ENCODE measurements around the gene APP. TPM values are rescaled to one million over a fixed set of nuclear protein-coding genes. Genes with fewer than 3 reads are reported as not detected.

The APP gene
- total RNA-seq, 1 experiment from 2014 or later = 560 TPM

GRCh38 chr21:25884311-25884710 lies 286.3 kb downstream of the APP start (continued):
- TF ChIP-seq NR3C1 (CRISPR knock-in tag; conservative IDR thresholded peaks at IDR 0.05; ENCODE audit: low read depth) (no peak), RELA (CRISPR knock-in tag; IDR thresholded peaks at IDR 0.05; ENCODE audit: borderline replicate concordance) (no peak), ATF1 (CRISPR knock-in tag; IDR thresholded peaks at IDR 0.05) (no peak), ZNF219 (CRISPR knock-in tag; IDR thresholded peaks at IDR 0.05; ENCODE audit: borderline replicate concordance) (no peak)

DNA sequence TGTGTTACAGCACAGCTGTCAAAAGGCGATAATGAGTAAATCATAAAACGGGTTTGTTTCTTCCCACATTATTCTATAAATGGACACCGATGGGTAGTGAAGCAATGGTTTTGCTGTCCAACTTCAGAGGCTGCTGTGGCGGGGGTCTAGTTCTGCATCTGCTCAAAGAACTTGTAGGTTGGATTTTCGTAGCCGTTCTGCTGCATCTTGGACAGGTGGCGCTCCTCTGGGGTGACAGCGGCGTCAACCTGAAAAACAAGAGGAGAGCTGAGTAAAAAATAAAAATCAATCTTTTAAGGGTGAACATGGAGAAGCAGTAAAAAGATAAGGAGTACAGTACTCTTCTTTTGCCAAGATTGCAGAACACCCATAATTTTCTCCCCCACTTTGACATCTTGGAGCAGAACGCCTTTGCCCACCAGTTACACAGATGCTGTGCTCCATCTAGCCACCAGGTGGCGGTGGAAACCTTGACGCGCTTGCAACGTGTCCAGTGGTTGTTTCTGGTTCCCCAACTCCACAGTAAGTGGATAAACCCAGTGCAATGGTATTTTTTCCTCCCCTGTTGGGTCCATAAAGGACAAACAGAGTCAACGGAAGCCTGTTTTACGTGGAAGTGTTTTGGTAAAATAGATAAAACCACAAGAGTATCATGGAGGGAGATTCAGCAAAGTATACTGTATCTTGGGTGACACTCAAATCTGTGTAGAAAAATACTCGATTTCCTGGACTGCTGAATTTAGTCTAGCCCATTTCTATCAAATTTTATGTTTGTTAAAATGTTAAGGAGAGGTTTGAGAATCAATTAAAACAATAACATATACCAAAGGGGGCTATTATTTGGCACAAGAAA lies 288.8 kb downstream of the APP start:
- TF ChIP-seq CDX4 (CRISPR knock-in tag; IDR thresholded peaks at IDR 0.05; ENCODE audit: borderline replicate concordance) (no peak), ZSCAN18 (CRISPR knock-in tag; IDR thresholded peaks at IDR 0.05) (no peak), PRRX2 (CRISPR knock-in tag; IDR thresholded peaks at IDR 0.05) (no peak), ZNF512 (CRISPR knock-in tag; IDR thresholded peaks at IDR 0.05; ENCODE audit: borderline replicate concordance) (no peak), GRHL2 (CRISPR knock-in tag; IDR thresholded peaks at IDR 0.05; ENCODE audit: insufficient replicate concordance, severe bottlenecking) (no peak), ZNF219 (CRISPR knock-in tag; IDR thresholded peaks at IDR 0.05; ENCODE audit: borderline replicate concordance) (no peak)
- TF ChIP-seq, protein P1, sequence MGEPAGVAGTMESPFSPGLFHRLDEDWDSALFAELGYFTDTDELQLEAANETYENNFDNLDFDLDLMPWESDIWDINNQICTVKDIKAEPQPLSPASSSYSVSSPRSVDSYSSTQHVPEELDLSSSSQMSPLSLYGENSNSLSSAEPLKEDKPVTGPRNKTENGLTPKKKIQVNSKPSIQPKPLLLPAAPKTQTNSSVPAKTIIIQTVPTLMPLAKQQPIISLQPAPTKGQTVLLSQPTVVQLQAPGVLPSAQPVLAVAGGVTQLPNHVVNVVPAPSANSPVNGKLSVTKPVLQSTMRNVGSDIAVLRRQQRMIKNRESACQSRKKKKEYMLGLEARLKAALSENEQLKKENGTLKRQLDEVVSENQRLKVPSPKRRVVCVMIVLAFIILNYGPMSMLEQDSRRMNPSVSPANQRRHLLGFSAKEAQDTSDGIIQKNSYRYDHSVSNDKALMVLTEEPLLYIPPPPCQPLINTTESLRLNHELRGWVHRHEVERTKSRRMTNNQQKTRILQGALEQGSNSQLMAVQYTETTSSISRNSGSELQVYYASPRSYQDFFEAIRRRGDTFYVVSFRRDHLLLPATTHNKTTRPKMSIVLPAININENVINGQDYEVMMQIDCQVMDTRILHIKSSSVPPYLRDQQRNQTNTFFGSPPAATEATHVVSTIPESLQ (CRISPR knock-in tag; IDR thresholded peaks at IDR 0.05) = no peak
- TF ChIP-seq, protein P2, sequence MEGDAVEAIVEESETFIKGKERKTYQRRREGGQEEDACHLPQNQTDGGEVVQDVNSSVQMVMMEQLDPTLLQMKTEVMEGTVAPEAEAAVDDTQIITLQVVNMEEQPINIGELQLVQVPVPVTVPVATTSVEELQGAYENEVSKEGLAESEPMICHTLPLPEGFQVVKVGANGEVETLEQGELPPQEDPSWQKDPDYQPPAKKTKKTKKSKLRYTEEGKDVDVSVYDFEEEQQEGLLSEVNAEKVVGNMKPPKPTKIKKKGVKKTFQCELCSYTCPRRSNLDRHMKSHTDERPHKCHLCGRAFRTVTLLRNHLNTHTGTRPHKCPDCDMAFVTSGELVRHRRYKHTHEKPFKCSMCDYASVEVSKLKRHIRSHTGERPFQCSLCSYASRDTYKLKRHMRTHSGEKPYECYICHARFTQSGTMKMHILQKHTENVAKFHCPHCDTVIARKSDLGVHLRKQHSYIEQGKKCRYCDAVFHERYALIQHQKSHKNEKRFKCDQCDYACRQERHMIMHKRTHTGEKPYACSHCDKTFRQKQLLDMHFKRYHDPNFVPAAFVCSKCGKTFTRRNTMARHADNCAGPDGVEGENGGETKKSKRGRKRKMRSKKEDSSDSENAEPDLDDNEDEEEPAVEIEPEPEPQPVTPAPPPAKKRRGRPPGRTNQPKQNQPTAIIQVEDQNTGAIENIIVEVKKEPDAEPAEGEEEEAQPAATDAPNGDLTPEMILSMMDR (IDR thresholded peaks at IDR 0.05) = peak; percentile 95
- no peak overlapping the region for H3K4me3 Mint-ChIP-seq
- ChIA-PET POLR2A (interaction anchor here (0.5 kb wide), 1 partner anchor 27 kb away, joined by 5 read pairs; no protein-coding TSS in a partner anchor), CTCF (interaction anchor here (0.8 kb wide), 1 partner anchor 80 kb away, joined by 3 read pairs; no protein-coding TSS in a partner anchor)
- DNase-seq (ENCODE audit: low spot score) = peak; percentile 66
- H3K27ac Mint-ChIP-seq = 0 out of 2 replicates have a peak overlapping the region, but pooled peaks have one; percentile 22
- 0 out of 2 replicates have a peak, but pooled peaks cover 5% of the 10 kb centered on the region for H3K4me1 Mint-ChIP-seq
- H3K27me3 Mint-ChIP-seq (ENCODE audit: low read depth) = no peaks in the 10 kb centered on the region; the same call in 1 of the 2 replicates
- H3K36me3 Mint-ChIP-seq = peaks cover 63% of the 10 kb centered on the region
- peak; percentile 69 for ATAC-seq
- H3K9me3 Mint-ChIP-seq = peaks cover 16% of the 10 kb centered on the region

DNA sequence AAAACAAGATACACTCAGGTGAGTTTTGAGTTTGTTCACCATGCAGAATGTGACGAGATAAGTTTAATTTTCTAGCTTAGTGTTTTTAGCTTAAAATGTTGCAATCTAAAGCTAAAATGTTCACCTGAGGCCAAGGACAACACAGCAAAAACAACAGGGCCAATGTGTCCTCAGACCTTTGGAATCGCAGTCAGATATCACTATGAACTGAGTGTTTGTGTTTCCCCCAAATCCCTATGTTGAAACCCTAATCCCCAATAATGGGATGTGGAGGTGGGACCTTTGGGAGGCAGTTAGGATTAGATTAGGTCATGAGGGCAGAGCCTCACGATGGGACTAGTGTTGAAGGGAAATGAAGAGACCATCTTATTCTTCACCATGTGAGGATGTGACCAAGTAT lies 291.4 kb downstream of the APP start:
- Mint-ChIP-seq H3K27me3 (ENCODE audit: low read depth) (no peaks in the 10 kb centered on the region; the same call in 1 of the 2 replicates), H3K27ac (no peak overlapping the region), H3K36me3 (peaks cover 45% of the 10 kb centered on the region), H3K4me1 (0 out of 2 replicates have a peak, but pooled peaks cover 5% of the 10 kb centered on the region), H3K9me3 (peaks cover 13% of the 10 kb centered on the region), H3K4me3 (no peak overlapping the region)
- ATAC-seq = no peak
- no peak for DNase-seq (ENCODE audit: low spot score)
- POLR2A ChIA-PET = no interaction called here
- CTCF ChIA-PET = interaction anchor here (1.0 kb wide), 1 partner anchor 17 kb away, joined by 3 read pairs; no protein-coding TSS in a partner anchor
- TF ChIP-seq, protein P3, sequence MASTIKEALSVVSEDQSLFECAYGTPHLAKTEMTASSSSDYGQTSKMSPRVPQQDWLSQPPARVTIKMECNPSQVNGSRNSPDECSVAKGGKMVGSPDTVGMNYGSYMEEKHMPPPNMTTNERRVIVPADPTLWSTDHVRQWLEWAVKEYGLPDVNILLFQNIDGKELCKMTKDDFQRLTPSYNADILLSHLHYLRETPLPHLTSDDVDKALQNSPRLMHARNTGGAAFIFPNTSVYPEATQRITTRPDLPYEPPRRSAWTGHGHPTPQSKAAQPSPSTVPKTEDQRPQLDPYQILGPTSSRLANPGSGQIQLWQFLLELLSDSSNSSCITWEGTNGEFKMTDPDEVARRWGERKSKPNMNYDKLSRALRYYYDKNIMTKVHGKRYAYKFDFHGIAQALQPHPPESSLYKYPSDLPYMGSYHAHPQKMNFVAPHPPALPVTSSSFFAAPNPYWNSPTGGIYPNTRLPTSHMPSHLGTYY (CRISPR knock-in tag; IDR thresholded peaks at IDR 0.05) = no peak
- no peak for TF ChIP-seq ELF4 (CRISPR knock-in tag; IDR thresholded peaks at IDR 0.05; ENCODE audit: low read depth)
- no peak for TF ChIP-seq FOXJ3 (CRISPR knock-in tag; IDR thresholded peaks at IDR 0.05; ENCODE audit: borderline replicate concordance)
- TF ChIP-seq MXD4 (CRISPR knock-in tag; IDR thresholded peaks at IDR 0.05; ENCODE audit: borderline replicate concordance) = no peak
- TF ChIP-seq, protein P4, sequence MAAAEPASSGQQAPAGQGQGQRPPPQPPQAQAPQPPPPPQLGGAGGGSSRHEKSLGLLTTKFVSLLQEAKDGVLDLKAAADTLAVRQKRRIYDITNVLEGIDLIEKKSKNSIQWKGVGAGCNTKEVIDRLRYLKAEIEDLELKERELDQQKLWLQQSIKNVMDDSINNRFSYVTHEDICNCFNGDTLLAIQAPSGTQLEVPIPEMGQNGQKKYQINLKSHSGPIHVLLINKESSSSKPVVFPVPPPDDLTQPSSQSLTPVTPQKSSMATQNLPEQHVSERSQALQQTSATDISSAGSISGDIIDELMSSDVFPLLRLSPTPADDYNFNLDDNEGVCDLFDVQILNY (CRISPR knock-in tag; IDR thresholded peaks at IDR 0.05) = no peak
- TF ChIP-seq ZSCAN18 (CRISPR knock-in tag; IDR thresholded peaks at IDR 0.05) = no peak
- no peak for TF ChIP-seq PRRX2 (CRISPR knock-in tag; IDR thresholded peaks at IDR 0.05)
- no peak for TF ChIP-seq SOX15 (CRISPR knock-in tag; IDR thresholded peaks at IDR 0.05)
- no peak for TF ChIP-seq ZNF671 (CRISPR knock-in tag; IDR thresholded peaks at IDR 0.05)
